DND-41 (cell line): ENCODE data around the gene DYNC2I2.

Experiments used
- CTCF ChIP-seq: IDR thresholded peaks from 2 replicates; pipeline ENCODE4 v1.5.1; 2012; ENCODE audit warnings: borderline replicate concordance, low read length, moderate library complexity, mild to moderate bottlenecking; ENCODE audit not compliant: poor library complexity, severe bottlenecking; ENCODE audit errors: extremely low read depth
- EZH2 ChIP-seq: IDR thresholded peaks from 3 replicates; pipeline ENCODE4 v1.6.1; 2012; ENCODE audit warnings: borderline replicate concordance, low read depth, mild to moderate bottlenecking, moderate library complexity, low read length, inconsistent platforms; ENCODE audit not compliant: severe bottlenecking

- TF ChIP-seq CTCF: peak; percentile 76
- TF ChIP-seq EZH2: no peak
Observed at GRCh38 chr9:128702445-128702948, 45.9 kb upstream of the DYNC2I2 start, which contains the start of gene PKN3.
